ENCODE measurements around the gene C14orf93.
"Not testable (repeated sequence)": the region's sequence is repeated elsewhere in the genome, so short reads cannot be mapped to it uniquely, and the experiment has no call there.

Gene C14orf93

GRCh38 chr14:22973217-22974032 is 36.5 kb downstream of the C14orf93 start:
- Histone ChIP-seq H4K20me1 (ENCODE audit: insufficient read depth, low read length) (no peaks in the 10 kb centered on the region), H3K36me3 (replicated peaks; ENCODE audit: low read depth, low read length) (no peaks in the 10 kb centered on the region), H2AFZ (ENCODE audit: low read depth, low read length) (no peak overlapping the region), H3K4me1 (ENCODE audit: low read length) (peaks cover 5% of the 10 kb centered on the region), H3K27ac (ENCODE audit: low read length) (no peak overlapping the region), H3K4me2 (ENCODE audit: low read length) (no peak overlapping the region), H3K9ac (ENCODE audit: low read length) (no peak overlapping the region), H3K4me3 (ENCODE audit: low read length) (no peak overlapping the region), H3K79me2 (ENCODE audit: low read length) (no peaks in the 10 kb centered on the region), H3K27me3 (ENCODE audit: low read depth, low read length) (no peaks in the 10 kb centered on the region), H3K9me3 (ENCODE audit: insufficient read depth, low read length) (no peaks in the 10 kb centered on the region)
- TF ChIP-seq, protein P1, sequence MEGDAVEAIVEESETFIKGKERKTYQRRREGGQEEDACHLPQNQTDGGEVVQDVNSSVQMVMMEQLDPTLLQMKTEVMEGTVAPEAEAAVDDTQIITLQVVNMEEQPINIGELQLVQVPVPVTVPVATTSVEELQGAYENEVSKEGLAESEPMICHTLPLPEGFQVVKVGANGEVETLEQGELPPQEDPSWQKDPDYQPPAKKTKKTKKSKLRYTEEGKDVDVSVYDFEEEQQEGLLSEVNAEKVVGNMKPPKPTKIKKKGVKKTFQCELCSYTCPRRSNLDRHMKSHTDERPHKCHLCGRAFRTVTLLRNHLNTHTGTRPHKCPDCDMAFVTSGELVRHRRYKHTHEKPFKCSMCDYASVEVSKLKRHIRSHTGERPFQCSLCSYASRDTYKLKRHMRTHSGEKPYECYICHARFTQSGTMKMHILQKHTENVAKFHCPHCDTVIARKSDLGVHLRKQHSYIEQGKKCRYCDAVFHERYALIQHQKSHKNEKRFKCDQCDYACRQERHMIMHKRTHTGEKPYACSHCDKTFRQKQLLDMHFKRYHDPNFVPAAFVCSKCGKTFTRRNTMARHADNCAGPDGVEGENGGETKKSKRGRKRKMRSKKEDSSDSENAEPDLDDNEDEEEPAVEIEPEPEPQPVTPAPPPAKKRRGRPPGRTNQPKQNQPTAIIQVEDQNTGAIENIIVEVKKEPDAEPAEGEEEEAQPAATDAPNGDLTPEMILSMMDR (IDR thresholded peaks at IDR 0.05; ENCODE audit: low read depth, low read length), result peak; percentile 75
- no peak for TF ChIP-seq EZH2phosphoT487 (IDR thresholded peaks at IDR 0.05; ENCODE audit: low read depth)

DNA sequence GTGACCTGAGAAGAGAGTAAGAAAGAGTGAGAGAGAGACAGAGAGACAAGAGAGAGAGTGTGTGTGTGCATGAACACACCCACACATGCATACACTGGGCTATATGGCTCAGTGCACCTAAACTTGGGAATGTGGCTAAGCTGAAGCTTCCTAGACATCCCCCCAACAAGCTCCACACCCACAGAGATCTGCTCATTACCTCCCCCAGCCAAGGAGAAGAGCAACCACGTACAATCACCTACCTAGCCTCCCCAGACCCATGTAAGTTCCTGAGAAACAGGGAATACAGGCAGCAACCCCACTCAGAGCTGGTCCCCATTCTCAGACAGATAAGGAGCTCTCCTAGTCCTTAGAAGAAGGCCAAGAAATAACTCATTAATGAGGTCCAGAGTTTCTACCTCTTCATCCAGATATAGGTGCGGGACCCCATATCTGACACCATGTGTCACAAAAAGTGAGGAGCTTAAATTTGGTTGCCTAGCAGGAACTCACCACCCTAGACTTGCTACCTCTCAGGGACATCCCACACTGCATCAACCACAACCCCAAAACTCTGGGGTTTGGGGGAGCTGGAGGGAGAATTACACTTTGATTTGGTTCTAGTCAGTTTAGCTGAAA is 37.5 kb downstream of the C14orf93 start:
- Histone ChIP-seq H3K4me2 (ENCODE audit: low read length) (no peak overlapping the region), H3K36me3 (replicated peaks; ENCODE audit: low read depth, low read length) (no peaks in the 10 kb centered on the region)

DNA sequence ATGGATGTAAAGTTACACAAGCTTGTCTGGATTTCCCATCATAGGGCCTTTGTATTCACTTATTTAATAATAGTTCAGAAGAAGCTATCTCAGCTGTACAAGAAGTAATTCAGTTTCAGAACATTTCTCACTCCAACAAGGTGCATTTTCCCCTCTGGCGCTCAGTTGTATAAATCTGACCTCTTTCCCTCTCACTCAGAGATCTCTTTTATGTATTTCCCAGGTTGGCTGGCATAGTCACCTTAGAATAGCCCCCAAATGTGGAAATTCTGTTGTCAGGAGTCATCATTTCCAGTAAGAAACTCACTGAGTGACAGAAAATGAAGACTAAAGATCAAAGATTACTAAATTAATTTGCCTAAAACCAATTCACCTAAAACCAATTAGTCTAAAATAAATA is 38.8 kb downstream of the C14orf93 start:
- Histone ChIP-seq H3K27me3 (ENCODE audit: low read depth, low read length) (no peaks in the 10 kb centered on the region), H3K4me1 (ENCODE audit: low read length) (no peaks in the 10 kb centered on the region), H3K4me2 (ENCODE audit: low read length) (no peak overlapping the region), H3K9ac (ENCODE audit: low read length) (no peak overlapping the region), H3K4me3 (ENCODE audit: low read length) (no peak overlapping the region), H4K20me1 (ENCODE audit: insufficient read depth, low read length) (no peaks in the 10 kb centered on the region), H2AFZ (ENCODE audit: low read depth, low read length) (no peak overlapping the region), H3K36me3 (replicated peaks; ENCODE audit: low read depth, low read length) (no peaks in the 10 kb centered on the region), H3K79me2 (ENCODE audit: low read length) (no peaks in the 10 kb centered on the region), H3K27ac (ENCODE audit: low read length) (no peak overlapping the region), H3K9me3 (ENCODE audit: insufficient read depth, low read length) (no peaks in the 10 kb centered on the region)
- no peak for TF ChIP-seq EZH2phosphoT487 (IDR thresholded peaks at IDR 0.05; ENCODE audit: low read depth)
- TF ChIP-seq, protein P1 (IDR thresholded peaks at IDR 0.05; ENCODE audit: low read depth, low read length), result no peak

More for the DNA sequence above, 37.5 kb downstream of the C14orf93 start:
- Histone ChIP-seq H3K9me3 (ENCODE audit: insufficient read depth, low read length) (no peaks in the 10 kb centered on the region), H3K27ac (ENCODE audit: low read length) (no peak overlapping the region), H3K9ac (ENCODE audit: low read length) (no peak overlapping the region), H4K20me1 (ENCODE audit: insufficient read depth, low read length) (no peaks in the 10 kb centered on the region), H3K4me3 (ENCODE audit: low read length) (no peak overlapping the region), H3K79me2 (ENCODE audit: low read length) (no peaks in the 10 kb centered on the region), H3K27me3 (ENCODE audit: low read depth, low read length) (no peaks in the 10 kb centered on the region), H2AFZ (ENCODE audit: low read depth, low read length) (no peak overlapping the region), H3K4me1 (ENCODE audit: low read length) (peaks cover 5% of the 10 kb centered on the region)
- TF ChIP-seq EZH2phosphoT487 (IDR thresholded peaks at IDR 0.05; ENCODE audit: low read depth), result no peak
- TF ChIP-seq, protein P1 (IDR thresholded peaks at IDR 0.05; ENCODE audit: low read depth, low read length), result no peak

- Histone ChIP-seq H3K27me3 (ENCODE audit: low read depth, low read length) (no peaks in the 10 kb centered on the region), H3K36me3 (replicated peaks; ENCODE audit: low read depth, low read length) (no peaks in the 10 kb centered on the region), H3K4me1 (ENCODE audit: low read length) (no peaks in the 10 kb centered on the region), H3K79me2 (ENCODE audit: low read length) (no peaks in the 10 kb centered on the region), H3K4me2 (ENCODE audit: low read length) (no peak overlapping the region), H3K4me3 (ENCODE audit: low read length) (no peak overlapping the region), H3K27ac (ENCODE audit: low read length) (no peak overlapping the region), H4K20me1 (ENCODE audit: insufficient read depth, low read length) (no peaks in the 10 kb centered on the region), H3K9ac (ENCODE audit: low read length) (no peak overlapping the region), H2AFZ (ENCODE audit: low read depth, low read length) (no peak overlapping the region), H3K9me3 (ENCODE audit: insufficient read depth, low read length) (no peaks in the 10 kb centered on the region)
- TF ChIP-seq EZH2phosphoT487 (IDR thresholded peaks at IDR 0.05; ENCODE audit: low read depth), result no peak
- TF ChIP-seq, protein P1 (IDR thresholded peaks at IDR 0.05; ENCODE audit: low read depth, low read length), result no peak
These were observed 43.1 kb downstream of the C14orf93 start for GRCh38 chr14:22966783-22967269.

GRCh38 chr14:22965916-22966782 is 43.8 kb downstream of the C14orf93 start:
- H3K4me2 ChIP-seq (ENCODE audit: low read length); H4K20me1 ChIP-seq (ENCODE audit: insufficient read depth, low read length); H2AFZ ChIP-seq (ENCODE audit: low read depth, low read length); H3K9ac ChIP-seq (ENCODE audit: low read length); H3K4me3 ChIP-seq (ENCODE audit: low read length); H3K9me3 ChIP-seq (ENCODE audit: insufficient read depth, low read length); H3K36me3 ChIP-seq (replicated peaks; ENCODE audit: low read depth, low read length); H3K27me3 ChIP-seq (ENCODE audit: low read depth, low read length); H3K27ac ChIP-seq (ENCODE audit: low read length); H3K79me2 ChIP-seq (ENCODE audit: low read length); H3K4me1 ChIP-seq (ENCODE audit: low read length): not testable (repeated sequence)

All from OCI-LY3 (cell line).